Middle frontal gyrus (tissue), 1 donor: Measurements from ENCODE around the gene DUSP5.
A peak's percentile ranks its signal among the peaks of the same experiment; 100 is the strongest.
"Not testable (repeated sequence)": the region's sequence is repeated elsewhere in the genome, so short reads cannot be mapped to it uniquely, and the experiment has no call there.

Experiments used
- DNase-seq: peaks from one replicate; pipeline ENCODE4 v3.0.0-alpha.2; 2015; ENCODE audit warnings: low spot score; ENCODE audit errors: extremely low spot score

Gene DUSP5, protein sequence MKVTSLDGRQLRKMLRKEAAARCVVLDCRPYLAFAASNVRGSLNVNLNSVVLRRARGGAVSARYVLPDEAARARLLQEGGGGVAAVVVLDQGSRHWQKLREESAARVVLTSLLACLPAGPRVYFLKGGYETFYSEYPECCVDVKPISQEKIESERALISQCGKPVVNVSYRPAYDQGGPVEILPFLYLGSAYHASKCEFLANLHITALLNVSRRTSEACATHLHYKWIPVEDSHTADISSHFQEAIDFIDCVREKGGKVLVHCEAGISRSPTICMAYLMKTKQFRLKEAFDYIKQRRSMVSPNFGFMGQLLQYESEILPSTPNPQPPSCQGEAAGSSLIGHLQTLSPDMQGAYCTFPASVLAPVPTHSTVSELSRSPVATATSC

DNA sequence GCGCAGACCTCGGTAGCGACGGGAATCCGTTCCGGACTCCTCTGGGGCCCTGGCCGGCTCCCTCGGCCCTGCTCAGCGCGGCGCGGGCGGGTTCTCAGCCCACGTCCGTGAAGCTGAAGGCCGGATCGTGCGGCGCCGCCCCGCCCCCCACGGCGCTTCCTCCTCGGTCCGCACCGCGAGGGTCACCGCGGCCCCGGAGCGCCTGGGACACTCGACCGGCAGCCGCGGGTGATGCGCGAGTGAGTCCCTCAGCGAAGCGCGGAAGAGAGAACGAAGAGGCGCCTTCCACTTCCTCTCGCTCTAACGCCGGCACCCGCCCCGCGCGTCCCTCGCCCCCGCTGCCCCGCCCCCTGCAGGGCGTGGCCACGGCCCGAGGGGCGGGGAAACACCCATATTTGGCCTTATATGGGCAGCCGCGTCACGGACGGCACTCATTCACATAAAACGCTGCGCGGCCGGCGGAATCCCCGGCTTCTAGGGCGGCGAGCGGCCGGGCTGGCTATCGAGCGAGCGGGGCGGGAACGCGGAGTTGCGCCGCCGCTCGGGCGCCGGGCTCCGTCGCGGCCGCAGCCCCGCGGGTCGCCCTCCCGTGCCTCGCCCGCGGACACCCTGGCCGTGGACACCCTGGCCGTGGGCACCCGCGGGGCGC lies at the start of gene DUSP5:
DUSP5 (plus strand) TSS at position 470 of the 649 bp plus-strand sequence. CDS start 215 bp downstream, outside the sequence.
- DNase-seq, result peak; percentile 79

DNA sequence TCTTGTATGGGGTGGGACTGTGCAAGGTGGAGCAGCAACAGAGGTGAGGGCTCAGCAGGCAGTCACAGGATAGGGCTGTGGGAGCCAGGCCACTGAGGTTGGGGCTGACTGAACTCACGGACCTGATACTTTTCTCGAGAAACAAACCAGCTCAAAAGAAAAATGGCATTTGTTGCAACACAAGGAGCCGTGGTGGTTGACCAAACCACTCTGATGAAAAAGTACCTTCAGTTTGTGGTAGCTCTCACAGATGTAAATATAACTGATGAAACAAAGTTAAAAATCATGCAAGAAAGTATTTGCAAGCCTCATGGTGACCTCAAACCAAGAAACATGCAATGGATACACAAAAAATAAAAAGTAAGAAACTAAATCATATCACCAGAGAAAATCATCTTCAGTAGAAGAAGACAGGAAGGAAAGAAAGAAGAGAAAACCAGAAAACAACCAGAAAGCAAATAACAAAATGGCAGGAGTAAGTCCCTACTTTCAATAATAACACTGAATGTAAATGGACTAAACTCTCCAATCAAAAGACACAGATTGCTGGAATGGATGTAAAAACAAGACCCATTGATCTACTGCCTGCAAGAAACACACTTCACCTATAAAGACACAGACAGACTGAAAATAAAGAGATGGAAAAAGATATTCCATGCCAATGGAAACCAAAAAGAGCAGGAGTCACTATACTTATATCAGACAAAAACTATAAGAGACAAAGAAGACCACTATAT lies 48.9 kb upstream of the DUSP5 start:
- DNase-seq, result no peak

DNA sequence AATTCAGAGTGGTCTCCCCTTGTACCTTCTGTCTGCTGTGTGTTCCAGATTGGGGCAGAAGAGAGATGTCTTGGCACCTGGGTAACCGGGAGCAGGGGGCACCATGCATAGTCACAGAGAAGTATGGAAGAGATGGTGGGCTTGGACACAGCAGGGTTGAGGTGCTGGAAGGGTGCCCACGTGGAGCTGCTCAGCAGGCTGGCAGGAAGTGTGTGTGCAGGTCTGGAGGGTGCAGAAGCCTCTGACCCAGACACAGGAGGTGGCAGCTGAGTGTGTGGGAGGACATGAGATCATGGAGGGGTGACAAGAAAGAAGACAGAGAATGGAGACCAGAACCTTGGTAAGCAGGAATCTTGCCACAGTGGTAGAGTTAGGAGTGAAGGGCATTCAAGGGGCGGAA lies 42.3 kb upstream of the DUSP5 start:
- no peak for DNase-seq

DNA sequence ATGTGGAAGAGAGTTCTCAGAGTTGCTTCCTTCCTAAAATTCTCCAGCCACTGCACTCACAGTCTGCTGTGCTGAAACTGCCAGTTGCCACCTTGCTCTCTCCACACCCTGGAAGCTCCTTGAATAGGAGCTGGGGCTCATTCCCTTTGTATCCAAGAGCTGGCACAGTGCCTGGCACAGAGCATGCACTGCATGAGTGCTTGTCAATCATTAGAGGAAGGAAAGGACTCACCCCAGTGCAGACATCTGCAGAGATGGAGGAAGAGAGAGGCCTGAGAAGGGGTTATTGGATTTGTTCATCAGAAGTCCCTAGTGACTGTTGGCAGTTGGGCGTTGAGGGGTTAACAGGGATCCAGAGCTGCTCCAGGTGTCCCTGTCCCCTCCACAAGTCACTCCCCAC lies 41.7 kb upstream of the DUSP5 start:
- DNase-seq, result no peak

DNA sequence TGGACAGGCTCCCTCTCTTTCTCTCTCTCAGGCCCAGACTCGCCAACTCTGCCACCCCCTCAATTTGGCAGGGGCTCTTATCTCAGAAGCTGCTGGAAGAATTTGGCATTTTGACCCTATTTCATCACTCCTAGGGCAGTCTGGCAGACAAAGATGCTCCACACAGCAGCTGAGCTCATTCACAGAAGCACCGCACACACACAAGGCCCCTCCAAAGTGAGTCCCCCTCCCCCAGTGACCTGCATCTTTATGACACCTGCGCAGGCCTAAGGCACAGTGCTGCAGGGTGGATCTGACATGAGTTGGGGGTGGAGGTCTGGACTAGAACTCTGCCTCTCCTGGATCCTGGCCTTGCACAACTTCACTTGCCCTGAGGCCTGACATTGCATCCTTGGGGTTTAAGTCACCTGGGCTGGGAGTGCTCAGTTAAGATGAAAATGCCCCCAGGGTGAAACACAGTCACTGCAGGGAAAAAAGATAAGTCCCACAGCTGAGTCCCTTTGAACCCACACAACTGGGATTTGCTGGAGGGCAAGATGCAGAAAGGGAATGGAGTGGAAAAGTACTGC lies 41.1 kb upstream of the DUSP5 start:
- DNase-seq, result no peak

DNA sequence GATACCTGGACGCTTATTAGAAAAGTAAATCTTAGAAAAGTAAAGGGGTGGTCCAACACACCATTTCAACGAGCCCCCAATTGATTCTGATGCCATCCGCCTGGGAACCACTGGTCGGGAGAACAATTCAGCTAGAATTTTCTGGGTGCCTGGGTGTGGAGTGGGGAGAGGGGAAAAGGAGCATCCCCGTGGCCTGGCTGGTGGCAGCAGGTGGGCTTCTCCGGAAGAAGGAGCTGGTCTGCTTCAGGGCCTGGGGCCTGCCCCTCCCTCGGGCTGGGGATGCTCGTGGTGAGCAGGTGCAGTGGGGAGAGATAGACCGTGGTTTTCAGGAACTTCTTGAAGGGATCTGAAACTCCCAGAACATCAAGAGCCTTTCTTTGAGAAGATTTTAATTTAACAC lies 39.9 kb upstream of the DUSP5 start:
- no peak for DNase-seq

DNA sequence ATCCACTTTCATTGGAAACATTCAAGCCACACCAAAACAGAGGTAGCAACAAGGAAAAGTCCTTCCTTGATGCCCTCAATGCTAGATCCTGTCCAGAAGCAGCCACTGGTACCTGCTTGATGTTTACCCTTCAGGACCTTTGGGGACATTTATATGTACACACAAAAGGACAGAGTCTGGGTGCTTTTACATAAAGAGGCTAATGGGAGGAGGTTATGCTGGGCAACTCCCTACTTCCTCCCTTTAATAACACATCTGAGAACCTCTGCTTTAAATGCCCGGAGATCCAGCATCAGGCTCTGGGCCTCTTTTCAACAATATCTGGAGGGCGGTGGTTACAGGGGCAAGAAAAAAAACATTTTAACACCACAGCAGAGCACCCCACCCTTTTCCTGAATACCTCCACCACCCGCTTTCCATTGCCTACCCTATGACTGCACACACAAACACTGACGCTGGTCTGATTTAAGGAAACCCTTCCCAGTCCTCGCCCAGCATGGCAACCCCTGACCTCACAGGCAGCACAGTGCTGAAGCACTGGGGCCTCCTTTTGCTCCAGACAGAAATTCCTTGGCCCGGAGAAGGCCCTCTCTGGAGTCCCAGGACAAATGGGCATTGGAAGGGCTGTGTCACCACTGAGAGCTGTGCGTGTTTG lies 39.3 kb upstream of the DUSP5 start:
- no peak for DNase-seq

DNA sequence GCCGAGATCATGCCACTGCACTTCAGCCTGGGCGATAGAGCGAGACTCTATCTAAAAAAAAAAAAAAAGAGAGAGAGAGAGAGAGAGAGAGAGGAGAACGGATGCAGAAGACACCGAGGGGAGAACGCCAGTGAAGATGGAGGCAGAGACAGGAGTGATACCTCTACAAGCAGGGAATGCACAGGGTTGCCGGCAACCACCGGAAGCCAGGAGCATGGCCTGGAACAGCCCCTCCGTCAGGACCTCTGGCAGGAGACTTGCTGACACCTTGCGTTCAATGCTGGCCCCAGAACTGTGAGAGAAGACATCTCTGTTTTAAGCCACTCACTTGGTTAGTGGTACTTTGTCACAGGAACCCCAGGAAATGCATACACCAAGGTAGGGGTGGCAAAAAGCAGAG lies 38.1 kb upstream of the DUSP5 start:
- DNase-seq, result no peak

DNA sequence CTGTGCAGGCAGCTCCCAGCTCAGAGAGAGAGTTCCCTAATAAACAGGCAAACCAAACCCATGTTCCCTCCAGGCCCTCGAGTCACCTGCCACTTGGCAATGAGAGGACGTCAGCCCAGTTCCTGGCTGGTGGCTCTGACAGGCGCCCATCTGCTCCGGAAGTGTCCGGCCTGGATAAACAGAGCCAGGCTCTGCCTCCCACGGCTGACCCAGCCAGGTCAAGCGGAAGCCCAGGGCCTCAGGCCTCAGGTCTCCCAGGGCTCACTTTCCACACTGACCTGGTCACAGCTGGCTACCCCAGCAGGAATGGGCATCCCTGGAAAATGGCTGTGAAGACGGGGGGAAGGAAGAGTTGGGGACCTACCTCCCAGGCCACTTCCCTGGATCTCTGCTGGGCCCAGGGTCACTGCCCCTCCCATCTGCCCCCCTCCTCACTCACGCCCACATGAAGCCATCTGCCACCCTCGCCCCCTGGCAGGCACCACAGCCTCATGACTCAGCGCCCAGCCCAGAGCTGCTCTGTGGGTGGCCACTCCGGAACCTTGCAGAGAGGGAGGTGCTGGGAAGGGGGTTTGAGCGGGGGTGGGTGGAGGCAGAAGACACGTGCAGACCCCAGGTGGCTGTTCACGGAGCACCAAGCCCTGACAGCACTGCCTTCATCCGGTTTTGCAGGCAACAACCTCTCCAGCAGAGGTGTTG lies 37.4 kb upstream of the DUSP5 start:
- DNase-seq, result no peak

DNA sequence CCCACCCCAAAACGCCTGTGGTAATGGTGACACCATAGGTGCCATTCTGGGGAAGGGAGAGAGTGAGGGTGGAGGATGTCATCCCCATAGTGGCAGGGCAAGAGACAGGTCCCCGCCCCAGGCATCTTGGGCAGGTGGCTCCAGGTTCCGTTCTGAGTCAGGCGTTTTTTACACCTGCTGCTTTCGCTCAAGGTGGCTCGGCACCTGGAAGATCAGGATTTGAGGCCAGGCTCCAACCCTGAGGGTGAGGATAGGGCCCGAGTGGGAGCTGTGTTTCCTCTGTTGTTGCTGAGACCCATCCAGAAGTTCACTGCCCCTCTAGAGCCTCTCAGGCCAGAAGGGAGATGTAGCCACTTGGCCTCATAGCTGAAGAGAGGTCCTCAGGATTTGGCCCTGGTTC lies 36.6 kb upstream of the DUSP5 start:
- DNase-seq, result no peak

DNA sequence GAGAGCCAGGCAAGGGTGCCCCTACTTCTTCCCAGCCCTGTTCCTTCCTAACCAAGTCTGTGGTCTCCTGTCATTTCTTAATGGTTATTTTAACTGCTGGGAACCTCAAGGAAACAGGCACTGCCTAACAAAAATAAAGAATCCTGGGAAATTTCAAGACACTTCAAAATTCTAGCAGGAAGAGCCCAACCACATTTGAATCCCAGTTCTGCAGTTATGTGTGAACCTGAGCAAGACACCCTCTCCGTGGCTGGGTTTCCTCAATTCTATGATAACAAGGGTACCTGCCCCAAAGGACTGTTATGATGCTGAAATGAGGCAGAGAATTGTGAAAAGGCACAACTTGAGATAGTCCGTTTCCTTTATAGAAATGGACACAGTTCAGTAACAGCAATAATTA lies 36.2 kb upstream of the DUSP5 start:
- DNase-seq, result no peak

DNA sequence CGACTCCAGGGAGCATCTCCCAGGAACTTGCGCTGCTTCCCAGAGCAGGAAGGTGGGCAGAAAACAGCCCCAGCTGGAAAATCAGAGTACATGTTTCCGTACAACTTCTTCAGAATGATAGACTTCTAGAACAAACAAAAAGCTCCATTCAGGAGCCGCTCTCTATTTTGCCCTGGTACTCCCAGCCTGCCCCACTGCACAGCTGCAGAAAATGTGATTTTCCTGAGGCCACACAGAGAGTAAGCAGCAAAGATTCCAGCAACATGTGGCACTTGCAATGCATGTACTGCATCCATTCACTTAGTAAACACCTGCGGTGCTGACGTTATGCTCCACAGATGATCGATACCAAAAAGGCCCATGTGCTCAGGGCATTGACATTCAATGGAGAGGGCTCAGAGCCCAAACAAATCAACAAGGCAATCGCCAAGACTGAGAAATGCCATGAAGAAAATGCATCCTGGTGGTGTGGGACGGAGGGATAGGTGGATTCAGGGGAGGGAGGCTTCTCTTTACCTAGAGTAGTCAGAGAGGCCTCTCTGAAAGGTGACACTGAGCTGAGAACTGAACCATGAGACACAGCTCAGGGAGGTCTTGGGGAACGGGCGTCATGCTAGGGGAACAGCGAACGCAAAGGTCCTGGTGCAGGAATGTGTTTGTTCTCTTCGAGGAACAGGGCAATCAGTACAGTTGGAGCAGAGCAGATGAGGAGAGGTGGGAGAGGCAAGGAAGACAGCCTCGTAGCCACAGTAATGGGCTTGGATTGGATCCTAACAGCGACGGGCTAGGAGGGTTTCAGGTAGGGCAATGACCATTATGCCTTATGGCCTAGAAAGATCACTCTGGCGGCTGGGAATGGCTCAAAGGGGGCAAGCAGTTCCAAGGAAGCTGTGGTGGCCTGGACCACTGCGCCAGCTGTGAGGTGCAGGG lies 35.3 kb upstream of the DUSP5 start:
- DNase-seq, result no peak

DNA sequence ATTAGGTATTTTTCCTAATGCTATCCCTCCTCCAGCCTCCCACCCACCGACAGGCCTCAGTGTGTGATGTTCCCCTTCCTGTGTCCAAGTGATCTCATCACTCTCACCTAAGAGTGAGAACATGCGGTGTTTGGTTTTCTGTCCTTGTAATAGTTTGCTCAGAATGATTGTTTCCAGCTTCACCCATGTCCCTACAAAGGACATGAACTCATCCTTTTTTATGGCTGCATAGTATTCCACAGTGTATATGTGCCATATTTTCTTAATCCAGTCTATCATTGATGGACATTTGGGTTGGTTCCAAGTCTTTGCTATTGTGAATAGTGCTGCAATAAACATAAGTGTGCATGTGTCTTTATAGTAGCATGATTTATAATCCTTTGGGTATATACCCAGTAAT lies 29.4 kb upstream of the DUSP5 start:
- DNase-seq, result not testable (repeated sequence)

DNA sequence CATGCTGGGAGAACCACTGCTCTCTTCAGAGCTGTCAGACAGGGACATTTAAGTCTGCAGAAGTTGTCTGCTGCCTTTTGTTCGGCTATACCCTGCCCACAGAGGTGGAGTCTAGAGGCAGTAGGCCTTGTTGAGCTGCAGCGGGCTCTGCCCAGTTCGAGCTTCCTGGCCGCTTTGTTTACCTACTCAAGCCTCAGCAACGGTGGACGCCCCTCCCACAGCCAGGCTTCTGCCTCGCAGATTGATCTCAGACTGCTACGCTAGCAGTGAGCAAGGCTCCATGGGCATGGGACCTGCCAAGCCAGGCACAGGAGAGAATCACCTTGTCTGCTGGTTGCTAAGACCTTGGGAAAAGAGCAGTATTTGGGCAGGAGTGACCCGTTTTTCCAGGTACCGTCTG lies 27.2 kb upstream of the DUSP5 start:
- not testable (repeated sequence) for DNase-seq

DNA sequence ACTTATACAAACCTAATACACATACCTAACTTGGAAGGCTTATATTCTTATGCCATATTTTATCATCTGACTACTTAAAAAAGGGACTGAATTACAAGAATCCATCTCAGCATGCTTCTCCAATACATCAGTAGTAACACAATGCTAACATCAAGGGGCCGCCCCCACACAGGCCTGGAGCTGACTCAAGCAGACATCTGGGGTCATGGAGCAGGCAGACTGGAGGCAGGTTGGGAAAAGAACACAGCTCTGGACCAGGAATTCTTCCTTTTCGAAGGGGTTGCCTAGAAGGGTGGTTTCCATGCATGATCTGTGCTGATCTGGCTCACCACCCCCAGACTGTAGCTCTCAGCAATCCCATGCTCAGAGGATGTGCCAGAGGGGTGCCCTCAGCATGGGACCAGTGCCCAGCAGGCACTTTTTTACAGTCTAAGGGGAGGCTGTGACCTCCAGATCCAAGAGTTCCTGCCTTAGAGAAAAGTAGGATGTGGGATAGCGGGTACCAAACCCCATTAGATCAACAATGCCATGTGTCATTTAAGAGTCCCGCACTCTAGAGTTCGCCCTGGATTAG lies 26.1 kb upstream of the DUSP5 start:
- DNase-seq, result no peak

DNA sequence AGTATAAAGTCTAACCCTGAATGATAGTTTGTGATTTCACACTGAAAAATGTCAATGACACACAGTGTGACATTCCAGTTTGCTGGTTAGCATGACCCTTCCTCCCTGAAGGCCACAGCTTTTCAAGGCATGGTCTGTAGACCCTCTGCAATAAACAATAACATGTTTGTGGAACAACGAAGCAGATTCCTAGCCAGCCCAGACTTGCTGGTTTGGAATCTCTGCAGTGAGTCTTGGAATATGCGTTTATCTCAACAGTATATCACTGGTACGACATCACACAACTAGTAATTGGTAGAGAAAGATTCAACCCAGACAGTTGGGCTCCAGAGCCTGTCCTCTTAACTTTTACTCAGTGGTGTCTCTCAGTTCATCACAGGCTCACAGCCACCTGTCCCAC lies 23.7 kb upstream of the DUSP5 start:
- no peak for DNase-seq

DNA sequence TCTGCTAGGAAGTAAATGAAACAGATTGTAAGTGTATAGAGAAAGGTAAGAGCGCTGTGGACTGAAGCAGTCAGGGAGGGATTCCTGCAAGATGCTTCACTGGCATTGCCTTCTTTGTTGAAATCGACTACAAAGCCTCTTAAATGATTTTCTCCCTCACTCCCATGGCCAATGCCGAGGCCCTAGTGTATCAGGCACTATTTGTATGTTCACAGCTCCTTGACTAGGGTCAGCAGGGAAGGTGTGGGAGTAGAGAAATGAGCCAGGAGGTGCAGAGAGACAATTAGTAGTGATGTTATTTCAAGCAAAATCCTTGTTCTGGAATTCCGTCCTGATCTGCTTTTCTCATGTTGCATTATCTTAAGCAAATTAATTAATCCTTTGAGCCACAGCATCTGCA lies 22.9 kb upstream of the DUSP5 start:
- no peak for DNase-seq

DNA sequence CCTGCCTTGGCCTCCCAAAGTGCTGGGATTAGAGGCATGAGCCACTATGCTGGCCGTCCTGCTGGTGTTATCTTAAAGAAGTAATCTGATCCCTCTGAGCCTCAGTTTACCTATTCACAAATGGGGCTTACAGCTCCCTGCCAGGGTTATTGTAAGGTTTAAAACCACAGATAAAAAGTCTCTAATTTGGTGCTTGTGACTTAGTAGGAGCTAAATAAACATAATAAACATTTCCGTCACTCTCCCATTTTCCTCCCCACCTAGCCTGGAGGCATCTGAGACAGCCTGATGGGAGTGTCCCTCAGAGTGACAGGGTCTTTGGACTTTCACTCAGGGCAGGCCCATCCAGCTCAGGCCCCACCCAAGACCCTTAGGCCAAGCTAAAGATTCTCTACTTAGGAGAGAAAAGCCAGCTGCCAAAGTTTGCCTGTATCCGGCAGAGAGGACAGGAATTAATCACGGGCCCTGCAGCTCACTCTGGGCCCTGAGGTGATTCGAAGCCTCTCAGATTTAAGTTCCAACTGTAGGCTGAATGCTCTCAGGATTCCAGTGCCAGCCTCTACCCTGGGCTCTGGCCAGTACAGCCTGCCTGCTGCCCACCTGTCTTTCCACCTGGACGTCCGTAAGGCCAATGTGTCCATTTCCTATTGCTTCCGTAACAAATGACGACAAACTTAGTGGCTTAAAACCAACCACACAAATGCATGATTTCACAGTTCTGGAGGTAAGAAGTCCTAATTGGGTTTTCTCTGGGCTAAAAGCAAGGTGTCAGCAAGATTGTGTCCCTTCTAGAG lies 21.8 kb upstream of the DUSP5 start:
- DNase-seq, result no peak

DNA sequence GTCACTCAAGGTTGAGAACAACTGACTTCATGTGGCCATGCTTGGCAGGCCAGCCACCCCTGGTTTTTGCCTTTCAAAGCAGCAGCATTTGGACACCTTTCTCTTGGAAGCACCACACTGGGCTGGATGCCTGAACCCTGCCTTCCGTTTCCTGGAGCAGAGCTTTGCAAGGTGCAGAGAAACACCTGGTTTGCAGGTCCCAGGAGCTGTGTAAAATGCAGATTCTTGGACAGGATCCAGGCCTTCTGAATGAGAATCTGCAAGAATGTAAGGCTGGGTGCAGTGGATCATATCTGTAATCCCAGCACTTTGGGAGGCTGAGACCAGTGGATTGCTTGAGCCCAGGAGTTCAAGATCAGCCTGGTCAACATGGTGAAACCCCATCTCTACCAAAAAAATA lies 18.0 kb upstream of the DUSP5 start:
- no peak for DNase-seq
